Retinal pigment epithelial cell (primary cell): ENCODE results near the gene UBE2I.

Source experiments
- DNase-seq: peaks from one replicate; pipeline ENCODE4 v3.0.0-alpha.2; 2010; ENCODE audit warnings: low read depth
- H3K4me3 ChIP-seq: 2 replicates; pipeline ENCODE4 v1.5.1; 2011; ENCODE audit warnings: mild to moderate bottlenecking, low read length, control low read depth, moderate library complexity
- CTCF ChIP-seq: conservative IDR thresholded peaks from 2 replicates; pipeline ENCODE4 v1.5.1; 2011; ENCODE audit warnings: low read depth, low read length, control low read depth, inconsistent platforms

The UBE2I gene

GRCh38 chr16:1375741-1376410, 66.4 kb downstream of the UBE2I start:
- no peak overlapping the region for H3K4me3 ChIP-seq
- DNase-seq, result no peak
- TF ChIP-seq CTCF, result no peak
